Epithelial cell of esophagus (primary cell): ENCODE results near the gene LCN10.

Source experiments
- DNase-seq: peaks from one replicate; pipeline ENCODE4 v3.0.0; 2010; ENCODE audit warnings: low read depth
- H3K4me3 ChIP-seq: 2 replicates; pipeline ENCODE4 v1.5.1; 2011; ENCODE audit warnings: mild to moderate bottlenecking, low read length, control low read depth
- CTCF ChIP-seq: IDR thresholded peaks from 2 replicates; pipeline ENCODE4 v1.5.1; 2011; ENCODE audit warnings: low read depth, mild to moderate bottlenecking, low read length, control low read depth, inconsistent platforms; ENCODE audit not compliant: insufficient read depth; ENCODE audit errors: missing control alignments

The LCN10 gene

GRCh38 chr9:136751244-136751643 lies 8.5 kb upstream of the LCN10 start:
- TF ChIP-seq CTCF: no peak
- DNase-seq: no peak
- H3K4me3 ChIP-seq: no peak overlapping the region

GRCh38 chr9:136750526-136750925 lies 7.8 kb upstream of the LCN10 start:
- no peak for TF ChIP-seq CTCF
- DNase-seq: peak; percentile 43
- H3K4me3 ChIP-seq: no peak overlapping the region

GRCh38 chr9:136748666-136749611 lies 6.2 kb upstream of the LCN10 start:
- no peak for DNase-seq
- TF ChIP-seq CTCF: no peak
- no peak overlapping the region for H3K4me3 ChIP-seq

- H3K4me3 ChIP-seq: no peak within 1 kb of the TSS
- no peak for DNase-seq
- no peak for TF ChIP-seq CTCF
Observed at GRCh38 chr9:136748201-136748600, 5.5 kb upstream of the LCN10 start, which contains the start of gene LCN6. Gene LCN6, minus strand, starts transcription at chr9:136748525. Its CDS starts 42 bp downstream, at chr9:136748483.

- H3K4me3 ChIP-seq: no peak overlapping the region
- TF ChIP-seq CTCF: no peak
- no peak for DNase-seq
Observed at GRCh38 chr9:136747161-136748060, 4.7 kb upstream of the LCN10 start.

GRCh38 chr9:136746621-136747020 lies 3.9 kb upstream of the LCN10 start:
- TF ChIP-seq CTCF: no peak
- H3K4me3 ChIP-seq: no peak overlapping the region
- DNase-seq: no peak
